ENCODE results near the gene APRT. TPM values are rescaled to one million over a fixed set of nuclear protein-coding genes. Genes with fewer than 3 reads are reported as not detected.

APRT gene
- total and polyA plus RNA-seq, 9 of the 15 experiments (the other 6 are each of a cell fraction or from before 2014, with no cell fraction given), result 41.7 to 409 (median 146) TPM

DNA sequence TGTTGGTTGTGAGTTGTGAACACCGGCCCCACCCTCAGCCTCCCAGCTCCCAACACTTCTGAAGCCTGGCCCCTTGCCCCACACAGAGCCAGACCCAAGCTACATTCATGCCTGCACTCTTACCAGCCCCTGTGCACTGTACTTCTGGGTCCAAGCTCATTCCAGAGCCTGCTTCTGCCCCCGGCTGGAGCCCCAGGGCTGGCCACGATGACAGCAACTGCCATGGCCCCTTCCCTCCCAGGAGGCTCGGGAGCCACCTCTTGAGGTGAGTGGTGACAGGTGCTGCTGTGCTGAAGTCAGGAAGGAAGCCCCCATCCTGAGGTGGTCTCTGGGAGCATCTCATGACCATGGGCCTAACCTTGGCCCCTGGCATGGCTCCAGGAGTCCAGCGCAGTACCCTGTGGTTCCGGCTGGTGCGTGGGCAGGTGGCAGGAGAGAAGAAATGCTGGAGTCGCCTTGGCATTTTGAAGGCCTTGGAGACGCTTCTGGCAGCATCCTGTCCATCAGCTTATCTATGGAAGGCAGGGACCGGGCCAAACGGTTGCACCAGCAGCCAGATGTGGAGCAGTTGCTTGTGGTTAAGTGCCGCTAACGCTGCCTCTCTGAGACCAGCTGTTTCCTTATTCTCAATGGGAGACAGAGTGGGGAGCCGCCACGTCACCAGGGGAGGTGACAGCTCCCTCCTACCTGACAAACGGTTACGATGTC lies 12.0 kb downstream of the APRT start (continued):
- TF ChIP-seq RBM22 (IDR thresholded peaks at IDR 0.05; ENCODE audit: low read depth, low read length, poor library complexity, severe bottlenecking), result no peak
- TF ChIP-seq CREM (IDR thresholded peaks at IDR 0.05; ENCODE audit: low read depth), result peak; percentile 91
- TF ChIP-seq, protein P1, sequence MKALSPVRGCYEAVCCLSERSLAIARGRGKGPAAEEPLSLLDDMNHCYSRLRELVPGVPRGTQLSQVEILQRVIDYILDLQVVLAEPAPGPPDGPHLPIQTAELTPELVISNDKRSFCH (CRISPR knock-in tag; IDR thresholded peaks at IDR 0.05), result no peak
- TF ChIP-seq, protein P1 (tag; IDR thresholded peaks at IDR 0.05), result peak; percentile 48
- TF ChIP-seq, protein P2, sequence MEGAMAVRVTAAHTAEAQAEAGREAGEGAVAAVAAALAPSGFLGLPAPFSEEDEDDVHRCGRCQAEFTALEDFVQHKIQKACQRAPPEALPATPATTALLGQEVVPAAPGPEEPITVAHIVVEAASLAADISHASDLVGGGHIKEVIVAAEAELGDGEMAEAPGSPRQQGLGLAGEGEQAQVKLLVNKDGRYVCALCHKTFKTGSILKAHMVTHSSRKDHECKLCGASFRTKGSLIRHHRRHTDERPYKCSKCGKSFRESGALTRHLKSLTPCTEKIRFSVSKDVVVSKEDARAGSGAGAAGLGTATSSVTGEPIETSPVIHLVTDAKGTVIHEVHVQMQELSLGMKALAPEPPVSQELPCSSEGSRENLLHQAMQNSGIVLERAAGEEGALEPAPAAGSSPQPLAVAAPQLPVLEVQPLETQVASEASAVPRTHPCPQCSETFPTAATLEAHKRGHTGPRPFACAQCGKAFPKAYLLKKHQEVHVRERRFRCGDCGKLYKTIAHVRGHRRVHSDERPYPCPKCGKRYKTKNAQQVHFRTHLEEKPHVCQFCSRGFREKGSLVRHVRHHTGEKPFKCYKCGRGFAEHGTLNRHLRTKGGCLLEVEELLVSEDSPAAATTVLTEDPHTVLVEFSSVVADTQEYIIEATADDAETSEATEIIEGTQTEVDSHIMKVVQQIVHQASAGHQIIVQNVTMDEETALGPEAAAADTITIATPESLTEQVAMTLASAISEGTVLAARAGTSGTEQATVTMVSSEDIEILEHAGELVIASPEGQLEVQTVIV (CRISPR knock-in tag; IDR thresholded peaks at IDR 0.05; ENCODE audit: borderline replicate concordance), result no peak
- TF ChIP-seq OTX1 (CRISPR knock-in tag; IDR thresholded peaks at IDR 0.05), result peak; percentile 52; the same call in 1 of the 2 replicates
- TF ChIP-seq SMARCA4 (IDR thresholded peaks at IDR 0.05), result peak; percentile 77; the same call in 1 of the 2 replicates
- TF ChIP-seq, protein P3, sequence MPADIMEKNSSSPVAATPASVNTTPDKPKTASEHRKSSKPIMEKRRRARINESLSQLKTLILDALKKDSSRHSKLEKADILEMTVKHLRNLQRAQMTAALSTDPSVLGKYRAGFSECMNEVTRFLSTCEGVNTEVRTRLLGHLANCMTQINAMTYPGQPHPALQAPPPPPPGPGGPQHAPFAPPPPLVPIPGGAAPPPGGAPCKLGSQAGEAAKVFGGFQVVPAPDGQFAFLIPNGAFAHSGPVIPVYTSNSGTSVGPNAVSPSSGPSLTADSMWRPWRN (IDR thresholded peaks at IDR 0.05; ENCODE audit: low read depth), result no peak
- TF ChIP-seq ELF2 (CRISPR knock-in tag; IDR thresholded peaks at IDR 0.05), result no peak
- no peak for TF ChIP-seq KHSRP (IDR thresholded peaks at IDR 0.05)
- TF ChIP-seq CBX5 (IDR thresholded peaks at IDR 0.05; ENCODE audit: borderline replicate concordance, low read depth), result no peak
- peak; percentile 77; the same call in 1 of the 2 replicates for TF ChIP-seq ZNF175 (CRISPR knock-in tag; IDR thresholded peaks at IDR 0.05; ENCODE audit: low read depth)
- peak; percentile 93 for TF ChIP-seq ZKSCAN1 (IDR thresholded peaks at IDR 0.05; ENCODE audit: low read depth, low read length)
- no peak for TF ChIP-seq NR1H2 (CRISPR knock-in tag; IDR thresholded peaks at IDR 0.05)
- TF ChIP-seq RCOR1 (IDR thresholded peaks at IDR 0.05; ENCODE audit: borderline replicate concordance in 1 of 2, low read depth in 2 of 2, low read length in 2 of 2), result peak; percentile 61 to 92; a peak in 3 of 4 replicates
- peak; percentile 70; the same call in 1 of the 2 replicates for TF ChIP-seq BACH1 (tag; IDR thresholded peaks at IDR 0.05)
- peak; percentile 88 for TF ChIP-seq ETV5 (CRISPR knock-in tag; IDR thresholded peaks at IDR 0.05; ENCODE audit: low read depth)
- TF ChIP-seq CHD4 (IDR thresholded peaks at IDR 0.05; ENCODE audit: insufficient read depth, insufficient replicate concordance, low read depth, low read length, poor library complexity, severe bottlenecking), result no peak
- TF ChIP-seq RNF2 (IDR thresholded peaks at IDR 0.05), result peak; percentile 91
- TF ChIP-seq TRIM28 (IDR thresholded peaks at IDR 0.05), result no peak
- peak; percentile 89 for TF ChIP-seq NFIC (IDR thresholded peaks at IDR 0.05)
- TF ChIP-seq NUFIP1 (IDR thresholded peaks at IDR 0.05; ENCODE audit: partially characterized antibody), result no peak
- TF ChIP-seq SRF (CRISPR knock-in tag; IDR thresholded peaks at IDR 0.05), result no peak
- no peak for TF ChIP-seq MCM2 (IDR thresholded peaks at IDR 0.05; ENCODE audit: low read depth)
- TF ChIP-seq LCOR (CRISPR knock-in tag; IDR thresholded peaks at IDR 0.05), result peak; percentile 87
- TF ChIP-seq, protein P4, sequence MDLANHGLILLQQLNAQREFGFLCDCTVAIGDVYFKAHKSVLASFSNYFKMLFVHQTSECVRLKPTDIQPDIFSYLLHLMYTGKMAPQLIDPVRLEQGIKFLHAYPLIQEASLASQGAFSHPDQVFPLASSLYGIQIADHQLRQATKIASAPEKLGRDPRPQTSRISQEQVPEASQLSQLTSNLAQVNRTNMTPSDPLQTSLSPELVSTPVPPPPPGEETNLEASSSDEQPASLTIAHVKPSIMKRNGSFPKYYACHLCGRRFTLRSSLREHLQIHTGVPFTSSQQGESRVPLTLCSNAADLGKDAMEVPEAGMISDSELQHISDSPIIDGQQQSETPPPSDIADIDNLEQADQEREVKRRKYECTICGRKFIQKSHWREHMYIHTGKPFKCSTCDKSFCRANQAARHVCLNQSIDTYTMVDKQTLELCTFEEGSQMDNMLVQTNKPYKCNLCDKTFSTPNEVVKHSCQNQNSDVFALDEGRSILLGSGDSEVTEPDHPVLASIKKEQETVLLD (IDR thresholded peaks at IDR 0.05), result no peak; the same call in 1 of the 2 replicates
- no peak for TF ChIP-seq SPI1 (IDR thresholded peaks at IDR 0.05; ENCODE audit: borderline replicate concordance, low read depth, low read length)
